HL-60/S4 treated with retinoic acid at 250 ng/mL for 4 days and 3 days (cell line): ENCODE results near the gene BRCA1.
"Not testable (repeated sequence)": the region's sequence is repeated elsewhere in the genome, so short reads cannot be mapped to it uniquely, and the experiment has no call there.

ENCODE experiments used
- in situ Hi-C: fragments of 300-500 bp; cut with MboI; formaldehyde crosslinking; loops from 2 replicates; pipeline ENCODE4 v1.7.0; 2022; ENCODE audit warnings: low sequenced_read_pairs

BRCA1 gene

GRCh38 chr17:43125133-43125966 is at the start of gene BRCA1:
Gene BRCA1, minus strand, starts transcription at chr17:43125364. Its CDS starts 1,268 bp downstream, at chr17:43124096.
- in situ Hi-C loops, result no loop called here

- in situ Hi-C loops, result no loop called here
Measured at GRCh38 chr17:43171586-43172487, 46.7 kb upstream of the BRCA1 start.

GRCh38 chr17:43170766-43171585 is 45.8 kb upstream of the BRCA1 start, which contains the start of gene NBR1:
Gene NBR1, plus strand, starts transcription at chr17:43171214. Its CDS starts 4,586 bp downstream, at chr17:43175800.
- in situ Hi-C loops, result no loop called here

GRCh38 chr17:43170140-43170765 is 45.1 kb upstream of the BRCA1 start:
- in situ Hi-C loops, result no loop called here

- in situ Hi-C loops, result no loop called here
Measured at GRCh38 chr17:43169561-43170139, 44.5 kb upstream of the BRCA1 start.

- in situ Hi-C loops, result not testable (repeated sequence)
Measured at GRCh38 chr17:43165971-43166370, 40.8 kb upstream of the BRCA1 start.

GRCh38 chr17:43159957-43160356 is 34.8 kb upstream of the BRCA1 start:
- in situ Hi-C loops, result not testable (repeated sequence)

GRCh38 chr17:43159232-43159631 is 34.1 kb upstream of the BRCA1 start:
- in situ Hi-C loops, result not testable (repeated sequence)

GRCh38 chr17:43155666-43156065 is 30.5 kb upstream of the BRCA1 start:
- in situ Hi-C loops, result no loop called here

GRCh38 chr17:43153197-43153835 is 28.2 kb upstream of the BRCA1 start:
- in situ Hi-C loops, result not testable (repeated sequence)

GRCh38 chr17:43151880-43152456 is 26.8 kb upstream of the BRCA1 start:
- in situ Hi-C loops, result no loop called here

- in situ Hi-C loops, result no loop called here
Measured at GRCh38 chr17:43146649-43147048, 21.5 kb upstream of the BRCA1 start.

- in situ Hi-C loops, result no loop called here
Measured at GRCh38 chr17:43143201-43143600, 18.0 kb upstream of the BRCA1 start.

GRCh38 chr17:43142153-43142552 is 17.0 kb upstream of the BRCA1 start:
- in situ Hi-C loops, result no loop called here

GRCh38 chr17:43140396-43141332 is 15.5 kb upstream of the BRCA1 start:
- in situ Hi-C loops, result no loop called here

- in situ Hi-C loops, result not testable (repeated sequence)
Measured at GRCh38 chr17:43138531-43138930, 13.4 kb upstream of the BRCA1 start.

GRCh38 chr17:43136574-43136973 is 11.4 kb upstream of the BRCA1 start:
- in situ Hi-C loops, result not testable (repeated sequence)

- in situ Hi-C loops, result no loop called here
Measured at GRCh38 chr17:43135454-43135819, 10.3 kb upstream of the BRCA1 start.
